Measurements from ENCODE around the gene LCN10.

- no peak for TF ChIP-seq CTCF (IDR thresholded peaks at IDR 0.05)
- TF ChIP-seq EZH2phosphoT487 (IDR thresholded peaks at IDR 0.05), result no peak
- no peak for TF ChIP-seq EZH2 (IDR thresholded peaks at IDR 0.05)
Observed at GRCh38 chr9:136712690-136713544, 29.8 kb downstream of the LCN10 start.
